Immature natural killer cell (primary cell): ENCODE data around the gene CRISP1. TPM values are rescaled to one million over a fixed set of nuclear protein-coding genes. Genes with fewer than 3 reads are reported as not detected.

Experiments used
- DNase-seq, 3 donors: peaks; one replicate each; pipeline ENCODE4 v3.0.0; 2022; ENCODE audit warnings: mixed read lengths in 1 of 3
- H3K27ac Mint-ChIP-seq, 6 donors: one replicate each; pipeline ENCODE4 v1.8.0; 2020; ENCODE audit warnings: mixed read lengths in 6 of 6, mild to moderate bottlenecking in 5 of 6, inconsistent platforms in 4 of 6, moderate library complexity in 3 of 6
- H3K27me3 Mint-ChIP-seq, 3 donors: one replicate each; pipeline ENCODE4 v1.8.0; 2020 to 2021; ENCODE audit warnings: low read depth in 3 of 3, mild to moderate bottlenecking in 3 of 3, mixed read lengths in 3 of 3, moderate library complexity in 3 of 3, inconsistent platforms in 1 of 3
- H3K36me3 Mint-ChIP-seq, 3 donors: one replicate each; pipeline ENCODE4 v1.8.0; 2020; ENCODE audit warnings: mixed read lengths in 3 of 3, inconsistent platforms in 2 of 3, mild to moderate bottlenecking in 2 of 3
- H3K4me1 Mint-ChIP-seq, 2 donors: one replicate each; pipeline ENCODE4 v1.8.0; 2020; ENCODE audit warnings: inconsistent platforms in 2 of 2, mild to moderate bottlenecking in 2 of 2, mixed read lengths in 2 of 2, moderate library complexity in 1 of 2
- H3K4me3 Mint-ChIP-seq, 5 donors: one replicate each; pipeline ENCODE4 v1.8.0; 2020; ENCODE audit warnings: mild to moderate bottlenecking in 5 of 5, mixed read lengths in 5 of 5, inconsistent platforms in 3 of 5, moderate library complexity in 3 of 5
- H3K9me3 Mint-ChIP-seq, 6 donors: one replicate each; pipeline ENCODE4 v1.8.0; 2020; ENCODE audit warnings: mild to moderate bottlenecking in 6 of 6, mixed read lengths in 6 of 6, inconsistent platforms in 4 of 6, moderate library complexity in 3 of 6
- polyA plus RNA-seq, 3 donors: library from polyadenylated mRNA; unstranded; fragments of 300-500 nt; fragmentation: Illumina TruSeq; gene quantifications; one replicate each; pipeline ENCODE4 v1.2.3, GENCODE V29; 2021

CRISP1 gene
- polyA plus RNA-seq, 3 donors from 2014 or later: not detected

- peaks cover 0 to 3% (median 0%) of the 10 kb centered on the region in 3 donors for H3K36me3 Mint-ChIP-seq
- no peak overlapping the region for H3K27ac Mint-ChIP-seq
- peaks cover 0 to 6% of the 10 kb centered on the region in 2 donors for H3K4me1 Mint-ChIP-seq
- H3K4me3 Mint-ChIP-seq: no peak overlapping the region
- H3K27me3 Mint-ChIP-seq: no peaks in the 10 kb centered on the region
- peaks cover 8 to 64% (median 39%) of the 10 kb centered on the region in 6 donors for H3K9me3 Mint-ChIP-seq
- DNase-seq: no peak
Measured at GRCh38 chr6:49888742-49889431, 22.6 kb upstream of the CRISP1 start.

- H3K9me3 Mint-ChIP-seq: peaks cover 3 to 43% (median 8%) of the 10 kb centered on the region in 6 donors
- DNase-seq: no peak
- H3K27ac Mint-ChIP-seq: no peak overlapping the region
- no peaks in the 10 kb centered on the region for H3K4me1 Mint-ChIP-seq
- no peaks in the 10 kb centered on the region for H3K27me3 Mint-ChIP-seq
- peaks cover 0 to 3% (median 0%) of the 10 kb centered on the region in 3 donors for H3K36me3 Mint-ChIP-seq
- no peak overlapping the region for H3K4me3 Mint-ChIP-seq
Measured at GRCh38 chr6:49868951-49869529, 2.7 kb upstream of the CRISP1 start.

- Mint-ChIP-seq H3K36me3 (no peaks in the 10 kb centered on the region), H3K9me3 (peaks cover 0 to 13% (median 5%) of the 10 kb centered on the region in 6 donors), H3K27ac (no peak overlapping the region), H3K27me3 (peaks cover 0 to 1% (median 0%) of the 10 kb centered on the region in 3 donors), H3K4me3 (no peak overlapping the region), H3K4me1 (no peaks in the 10 kb centered on the region)
- DNase-seq: no peak
Measured at GRCh38 chr6:49856282-49856681, 10.1 kb downstream of the CRISP1 start.

DNA sequence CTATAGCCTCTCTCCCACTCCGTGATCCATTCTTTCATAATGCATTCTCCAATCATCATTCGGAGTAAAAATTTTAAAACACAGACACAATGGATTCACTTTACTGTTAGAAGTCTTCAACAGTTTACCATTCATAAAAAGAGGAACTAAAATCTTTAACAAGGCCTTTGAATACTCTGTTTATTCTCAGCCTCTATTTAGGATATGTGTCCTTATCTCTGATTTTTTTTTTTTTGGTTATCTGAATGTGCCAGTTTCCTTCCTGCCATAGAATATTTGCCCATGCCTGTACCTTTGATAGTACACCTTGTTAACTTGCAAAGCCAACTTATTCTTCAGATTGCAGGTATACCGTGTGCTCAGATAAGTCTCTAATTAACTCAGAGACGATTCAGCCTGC lies 11.1 kb downstream of the CRISP1 start:
- Mint-ChIP-seq H3K27me3 (peaks cover 0 to 3% (median 1%) of the 10 kb centered on the region in 3 donors), H3K4me1 (no peaks in the 10 kb centered on the region), H3K4me3 (no peak overlapping the region), H3K27ac (no peak overlapping the region), H3K36me3 (no peaks in the 10 kb centered on the region), H3K9me3 (peaks cover 0 to 13% (median 3%) of the 10 kb centered on the region in 6 donors)
- no peak for DNase-seq

GRCh38 chr6:49852975-49853374 lies 13.4 kb downstream of the CRISP1 start:
- Mint-ChIP-seq H3K36me3 (no peaks in the 10 kb centered on the region), H3K4me1 (no peaks in the 10 kb centered on the region), H3K4me3 (no peak overlapping the region), H3K9me3 (peaks cover 0 to 2% (median 0%) of the 10 kb centered on the region in 6 donors), H3K27me3 (peaks cover 0 to 3% (median 0%) of the 10 kb centered on the region in 3 donors), H3K27ac (no peak overlapping the region)
- no peak for DNase-seq

DNA sequence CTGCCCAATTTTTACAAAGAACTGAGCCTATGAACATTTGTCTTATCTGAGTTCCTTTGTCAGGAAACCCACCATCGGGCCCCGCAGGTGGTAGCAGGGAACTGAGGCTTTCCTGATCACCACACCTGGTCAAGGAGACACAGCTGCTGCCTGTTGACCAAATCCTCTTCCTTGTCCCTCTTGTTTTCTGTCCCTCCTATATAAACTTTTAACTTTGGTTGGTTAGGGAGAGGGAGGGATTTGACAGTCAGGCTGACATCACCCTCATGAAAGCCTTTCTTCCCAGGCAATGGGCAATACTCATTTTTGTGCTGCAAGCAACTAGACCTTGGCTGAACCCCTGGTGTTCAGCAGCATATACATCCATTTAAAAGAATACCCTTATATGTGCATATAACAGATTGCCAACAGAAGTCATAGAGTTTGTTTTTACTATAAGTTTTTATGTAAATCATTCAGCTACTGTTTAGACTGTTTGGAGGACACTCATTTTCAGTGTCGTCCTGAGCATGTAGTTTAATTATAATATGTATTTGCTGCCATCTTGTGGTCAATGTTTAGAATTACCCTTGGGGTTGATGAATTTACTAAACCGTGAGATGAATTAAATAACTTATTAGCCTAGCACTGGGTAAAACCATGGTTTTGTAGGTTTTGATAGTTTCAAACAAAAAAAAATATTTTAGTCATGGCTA lies 17.0 kb downstream of the CRISP1 start:
- H3K4me1 Mint-ChIP-seq: no peaks in the 10 kb centered on the region
- peaks cover 0 to 3% (median 0%) of the 10 kb centered on the region in 3 donors for H3K27me3 Mint-ChIP-seq
- H3K36me3 Mint-ChIP-seq: no peaks in the 10 kb centered on the region
- peaks cover 0 to 6% (median 0%) of the 10 kb centered on the region in 6 donors for H3K9me3 Mint-ChIP-seq
- DNase-seq: peak; percentile 2 to 11 (median 3)
- no peak overlapping the region for H3K27ac Mint-ChIP-seq
- H3K4me3 Mint-ChIP-seq: no peak overlapping the region

GRCh38 chr6:49847673-49848072 lies 18.7 kb downstream of the CRISP1 start:
- Mint-ChIP-seq H3K36me3 (no peaks in the 10 kb centered on the region), H3K9me3 (peaks cover 0 to 10% (median under 1%) of the 10 kb centered on the region in 6 donors), H3K4me1 (no peaks in the 10 kb centered on the region), H3K27me3 (peaks cover 0 to 4% (median 3%) of the 10 kb centered on the region in 3 donors), H3K27ac (no peak overlapping the region), H3K4me3 (no peak overlapping the region)
- no peak for DNase-seq

- H3K27me3 Mint-ChIP-seq: peaks cover 0 to 4% (median 3%) of the 10 kb centered on the region in 3 donors
- no peak overlapping the region for H3K27ac Mint-ChIP-seq
- H3K4me1 Mint-ChIP-seq: no peaks in the 10 kb centered on the region
- no peak for DNase-seq
- no peak overlapping the region for H3K4me3 Mint-ChIP-seq
- H3K36me3 Mint-ChIP-seq: no peaks in the 10 kb centered on the region
- peaks cover 0 to 11% (median 3%) of the 10 kb centered on the region in 6 donors for H3K9me3 Mint-ChIP-seq
Measured at GRCh38 chr6:49847014-49847413, 19.3 kb downstream of the CRISP1 start.

DNA sequence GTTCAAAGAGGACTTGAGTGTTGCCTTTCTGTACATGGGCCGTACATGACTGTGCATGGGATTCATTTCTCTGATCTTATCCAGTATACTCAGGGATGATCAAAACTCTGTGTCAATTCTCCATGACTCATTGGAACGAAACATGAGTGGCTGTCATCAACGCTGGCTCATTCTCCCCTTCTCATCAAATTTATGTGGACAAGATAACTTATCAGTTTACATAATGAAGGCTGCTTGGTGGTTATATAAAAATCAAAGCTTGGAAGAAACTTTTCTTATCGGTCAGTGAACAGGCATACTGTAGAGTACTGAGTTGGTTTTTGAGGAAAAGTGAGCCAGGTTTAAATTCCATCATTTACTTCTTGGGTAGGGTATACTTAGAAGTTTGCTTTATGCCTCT lies 24.9 kb downstream of the CRISP1 start:
- H3K9me3 Mint-ChIP-seq: peaks cover 0 to 11% (median 10%) of the 10 kb centered on the region in 6 donors
- peaks cover 0 to 4% (median 0%) of the 10 kb centered on the region in 3 donors for H3K27me3 Mint-ChIP-seq
- DNase-seq: no peak
- H3K36me3 Mint-ChIP-seq: no peaks in the 10 kb centered on the region
- H3K27ac Mint-ChIP-seq: no peak overlapping the region
- no peaks in the 10 kb centered on the region for H3K4me1 Mint-ChIP-seq
- no peak overlapping the region for H3K4me3 Mint-ChIP-seq

DNA sequence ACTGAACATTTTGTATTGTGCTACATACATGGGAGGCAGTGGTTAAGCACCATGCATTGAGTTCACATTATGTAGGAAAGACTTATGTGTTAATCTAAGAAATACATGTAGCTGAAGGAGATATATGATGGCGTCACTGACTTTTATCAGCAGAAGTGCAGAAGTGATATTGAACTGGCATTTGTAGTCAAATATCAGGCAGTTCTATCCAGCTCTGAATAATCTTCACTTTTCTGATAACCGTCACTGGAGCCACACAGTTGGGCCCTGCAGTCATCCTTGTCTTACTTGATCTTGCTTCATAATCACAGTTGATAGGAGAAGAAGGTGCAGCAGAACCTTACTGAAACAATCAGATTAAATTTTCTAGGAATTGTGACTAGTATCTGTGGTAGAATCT lies 26.4 kb downstream of the CRISP1 start:
- no peaks in the 10 kb centered on the region for H3K36me3 Mint-ChIP-seq
- H3K4me1 Mint-ChIP-seq: no peaks in the 10 kb centered on the region
- no peak overlapping the region for H3K4me3 Mint-ChIP-seq
- H3K27me3 Mint-ChIP-seq: peaks cover 0 to 4% (median 0%) of the 10 kb centered on the region in 3 donors
- no peak overlapping the region for H3K27ac Mint-ChIP-seq
- no peak for DNase-seq
- H3K9me3 Mint-ChIP-seq: peaks cover 0 to 10% (median 8%) of the 10 kb centered on the region in 6 donors

- H3K4me1 Mint-ChIP-seq: no peaks in the 10 kb centered on the region
- no peaks in the 10 kb centered on the region for H3K36me3 Mint-ChIP-seq
- H3K27me3 Mint-ChIP-seq: peaks cover 0 to 4% (median 0%) of the 10 kb centered on the region in 3 donors
- H3K27ac Mint-ChIP-seq: no peak overlapping the region
- no peak overlapping the region for H3K4me3 Mint-ChIP-seq
- peaks cover 0 to 14% (median 8%) of the 10 kb centered on the region in 6 donors for H3K9me3 Mint-ChIP-seq
- DNase-seq: no peak
Measured at GRCh38 chr6:49839162-49839561, 27.2 kb downstream of the CRISP1 start.

- Mint-ChIP-seq H3K27ac (no peak overlapping the region), H3K4me1 (no peaks in the 10 kb centered on the region), H3K36me3 (no peaks in the 10 kb centered on the region), H3K27me3 (no peaks in the 10 kb centered on the region), H3K4me3 (no peak overlapping the region), H3K9me3 (peaks cover 0 to 23% (median 4%) of the 10 kb centered on the region in 6 donors)
- DNase-seq: no peak
Measured at GRCh38 chr6:49835140-49835539, 31.2 kb downstream of the CRISP1 start.

DNA sequence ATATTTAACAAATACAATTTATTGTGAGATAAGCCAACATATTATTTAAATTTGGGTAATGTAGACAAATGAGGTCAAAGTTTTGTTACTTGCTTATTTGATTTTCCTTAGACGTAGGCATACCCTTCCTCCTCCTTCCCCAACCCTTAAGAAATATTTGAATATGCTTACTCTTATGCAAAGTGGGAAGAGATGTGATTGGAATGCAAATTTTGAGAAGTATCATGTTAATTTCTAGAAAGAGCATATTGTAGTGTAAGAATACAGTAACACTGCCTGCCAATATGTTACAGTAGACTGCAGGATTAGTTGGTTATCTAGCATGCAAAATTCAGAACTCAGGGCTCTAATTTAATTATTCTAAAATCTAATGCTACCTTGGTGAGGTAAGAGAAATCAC lies 32.9 kb downstream of the CRISP1 start:
- Mint-ChIP-seq H3K9me3 (peaks cover 0 to 20% (median 4%) of the 10 kb centered on the region in 6 donors), H3K4me1 (no peaks in the 10 kb centered on the region), H3K36me3 (no peaks in the 10 kb centered on the region), H3K4me3 (no peak overlapping the region), H3K27me3 (no peaks in the 10 kb centered on the region), H3K27ac (no peak overlapping the region)
- no peak for DNase-seq
